HK-2 (cell line): Measurements from ENCODE around the gene SLC12A1.

ENCODE experiments used
- DNase-seq: peaks from one replicate; pipeline ENCODE4 v3.0.0-alpha.2; 2018; ENCODE audit not compliant: unreplicated experiment

SLC12A1 gene

GRCh38 chr15:48242535-48242934 lies 36.4 kb downstream of the SLC12A1 start:
- no peak for DNase-seq

DNA sequence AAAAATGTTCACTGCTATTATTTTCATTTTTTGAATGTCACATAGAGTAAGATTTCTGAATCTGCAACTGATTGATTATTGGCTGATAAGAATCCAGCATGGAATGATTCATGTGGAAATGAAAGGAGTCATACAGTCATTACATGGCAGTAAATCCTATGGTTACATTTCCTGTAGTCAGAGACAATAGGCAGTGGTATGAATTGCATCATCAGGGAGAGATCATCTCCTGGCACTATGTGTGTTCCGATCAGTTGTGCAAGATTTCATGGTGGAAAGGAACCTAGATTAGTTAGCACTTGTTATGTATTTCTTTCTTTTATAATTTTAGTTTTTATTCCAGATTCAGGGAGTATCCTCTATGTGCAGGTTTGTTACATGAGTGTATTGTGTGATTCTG lies 38.8 kb downstream of the SLC12A1 start:
- DNase-seq, result no peak

- DNase-seq, result no peak
These were observed 42.3 kb downstream of the SLC12A1 start for GRCh38 chr15:48248414-48248813.

DNA sequence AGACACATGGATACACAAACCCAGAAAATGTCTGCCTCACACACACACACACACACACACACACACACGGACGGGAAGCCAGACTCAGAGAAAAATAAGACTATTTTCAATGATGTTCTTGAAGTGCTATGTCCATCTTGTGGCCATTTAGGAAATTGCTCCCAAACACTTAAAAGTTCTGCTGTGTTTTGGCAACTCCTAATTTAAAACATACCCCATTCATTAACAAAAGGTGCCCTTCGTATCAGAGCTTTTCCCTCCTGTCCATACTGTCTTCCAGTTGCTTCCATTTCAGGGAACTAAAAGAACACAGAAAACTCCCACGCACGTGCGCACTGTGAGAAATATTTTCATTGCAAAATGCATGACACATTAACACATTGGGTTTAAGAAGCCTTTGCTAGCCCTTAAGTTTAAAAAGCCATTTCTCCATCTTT lies 44.6 kb downstream of the SLC12A1 start:
- peak; percentile 47 for DNase-seq

GRCh38 chr15:48253172-48253571 lies 47.1 kb downstream of the SLC12A1 start:
- DNase-seq, result no peak

- DNase-seq, result no peak
These were observed 59.0 kb downstream of the SLC12A1 start for GRCh38 chr15:48265135-48265534.

DNA sequence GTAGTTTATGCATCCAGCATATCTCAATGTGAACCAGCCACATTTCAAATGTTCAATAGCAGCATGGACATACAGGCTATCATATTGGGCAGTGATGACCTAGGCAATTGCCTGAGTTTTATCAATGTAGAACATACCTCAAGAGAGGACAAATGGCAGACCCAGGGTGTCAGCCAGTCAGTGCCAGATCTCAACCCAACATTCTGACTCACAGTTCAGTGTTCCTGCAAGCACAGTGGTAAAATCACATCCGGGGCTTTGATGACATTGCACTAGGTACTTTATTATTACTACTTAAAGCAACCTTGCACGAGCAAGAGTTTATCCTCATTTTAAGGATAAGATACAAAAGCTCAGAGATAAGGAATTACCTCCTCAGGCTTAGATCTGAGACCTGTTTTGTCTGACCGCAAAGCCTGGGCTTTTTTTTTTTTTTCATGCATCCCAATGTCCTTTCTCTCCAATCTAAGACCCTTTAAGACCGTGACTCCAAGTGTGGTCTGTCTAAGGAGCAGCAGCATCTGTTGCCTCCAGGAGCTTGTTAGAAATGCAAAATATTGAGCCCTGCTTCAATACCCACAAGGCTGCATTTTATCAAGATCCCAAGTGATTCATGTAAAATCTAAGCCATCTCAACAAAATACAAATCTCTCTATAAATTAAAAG lies 60.1 kb downstream of the SLC12A1 start:
- no peak for DNase-seq

GRCh38 chr15:48267766-48268165 lies 61.7 kb downstream of the SLC12A1 start:
- no peak for DNase-seq

- no peak for DNase-seq
These were observed 66.9 kb downstream of the SLC12A1 start for GRCh38 chr15:48273049-48273448.

GRCh38 chr15:48278666-48279065 lies 72.6 kb downstream of the SLC12A1 start:
- DNase-seq, result no peak

DNA sequence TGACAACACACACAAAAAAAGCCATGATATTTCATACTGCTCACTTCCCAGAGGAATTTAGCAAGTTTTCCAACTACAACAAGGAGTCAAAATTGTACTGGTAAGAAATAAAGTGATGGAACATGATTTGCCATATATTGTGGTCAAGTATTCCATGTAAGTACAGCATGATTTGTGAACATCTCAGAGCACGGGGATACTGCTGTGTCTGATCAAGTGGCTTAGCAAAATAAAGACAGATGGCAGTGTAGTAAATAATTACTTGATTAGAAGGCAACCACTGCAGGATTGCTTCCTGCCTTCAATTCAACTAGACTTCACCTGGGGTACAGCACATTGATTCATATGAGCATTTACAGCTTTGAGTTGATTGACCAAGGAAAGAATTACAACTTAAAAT lies 73.5 kb downstream of the SLC12A1 start:
- DNase-seq, result no peak

GRCh38 chr15:48281674-48282073 lies 75.6 kb downstream of the SLC12A1 start:
- no peak for DNase-seq

DNA sequence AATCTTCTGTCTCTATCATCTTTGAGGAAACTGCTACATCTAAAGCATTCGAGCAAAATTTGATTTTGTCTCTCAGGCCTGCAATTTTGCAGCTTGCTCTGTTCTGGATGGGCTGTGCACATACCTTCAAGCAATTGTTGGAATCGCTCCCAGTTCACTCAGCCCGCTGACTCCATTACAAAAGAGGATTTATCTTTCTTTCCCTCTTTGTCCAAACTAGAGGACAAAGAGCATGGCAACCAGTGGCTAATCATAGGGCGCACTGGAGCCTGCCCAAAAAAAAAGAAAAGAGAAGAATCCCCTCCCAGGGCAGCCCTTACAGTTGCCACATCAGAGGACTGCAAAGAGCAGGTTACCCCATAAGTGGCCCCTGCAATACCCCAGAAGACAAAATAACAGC lies 76.1 kb downstream of the SLC12A1 start:
- DNase-seq, result no peak

DNA sequence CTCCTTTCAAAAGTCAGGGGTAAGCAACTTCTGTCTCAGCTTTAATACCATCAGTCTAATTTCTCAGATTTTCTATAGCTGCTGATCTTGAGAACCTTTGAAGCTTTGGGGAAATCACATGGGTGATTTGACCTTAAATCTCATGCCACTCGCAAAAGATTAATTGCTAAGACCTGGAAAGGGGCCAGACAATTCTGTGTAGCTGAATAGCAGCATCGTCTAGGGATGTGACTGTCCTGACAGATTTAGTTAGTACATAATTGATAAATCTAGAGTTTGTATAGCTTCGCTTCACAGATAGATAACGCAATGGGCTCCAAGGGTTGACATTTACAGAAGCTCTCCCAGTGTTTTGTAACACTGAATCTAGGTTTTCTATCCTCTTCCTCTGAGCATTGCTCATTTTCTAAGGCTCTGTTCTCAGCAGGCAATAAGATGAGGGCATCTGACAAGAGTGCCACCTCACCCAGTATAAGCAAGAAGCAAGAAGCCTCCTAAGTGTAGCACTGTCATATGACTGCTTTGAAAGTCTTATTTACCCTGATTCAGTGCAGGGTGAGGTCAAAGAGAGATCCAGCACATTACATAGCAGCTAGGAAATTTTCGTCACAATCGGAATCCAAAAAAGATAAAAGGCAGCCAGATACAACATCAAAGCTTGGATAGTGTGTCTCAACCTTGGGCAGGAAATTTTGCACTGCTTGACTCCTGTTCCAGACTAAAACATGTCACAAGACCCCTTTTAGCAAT lies 77.5 kb downstream of the SLC12A1 start:
- DNase-seq, result no peak

DNA sequence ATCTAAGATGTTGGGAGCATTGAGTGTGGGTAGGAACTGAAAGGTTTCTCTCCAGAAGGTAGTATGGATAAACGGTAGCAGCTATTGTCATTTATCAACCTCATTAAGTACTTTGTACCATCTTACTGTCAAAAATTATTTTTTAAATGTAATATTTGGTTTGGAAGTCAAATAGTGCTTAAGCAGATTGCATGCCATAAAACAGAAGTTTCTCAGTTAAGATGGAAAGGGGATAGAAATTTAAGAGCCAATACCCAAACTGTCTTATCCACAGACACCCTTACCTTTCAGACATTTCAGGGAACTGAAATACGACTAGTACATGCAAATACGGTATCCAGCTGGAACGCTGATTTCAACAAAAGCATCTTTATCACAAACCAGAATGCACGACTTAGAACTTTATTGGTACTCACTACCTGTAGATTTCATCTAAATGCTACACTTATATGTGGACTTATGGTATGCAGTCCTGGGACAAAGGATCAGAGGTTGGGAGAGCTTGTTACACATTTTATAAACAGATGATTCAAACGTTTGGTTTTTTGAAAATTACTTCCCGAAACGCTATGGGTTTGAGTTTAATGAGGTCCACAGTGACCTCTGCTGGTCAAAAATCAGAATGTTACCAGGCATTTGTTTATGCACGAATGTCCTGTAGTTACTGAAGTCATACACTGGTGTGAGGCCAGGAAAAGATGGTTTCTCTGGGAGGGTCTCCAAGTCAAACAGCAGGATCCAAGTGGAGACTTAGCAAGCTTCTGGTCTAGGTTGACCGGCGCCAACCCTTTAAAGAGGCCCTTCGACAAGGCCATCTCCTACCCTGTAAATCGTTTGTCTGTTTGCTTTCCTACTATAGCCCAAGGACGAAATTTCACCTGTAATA lies 79.5 kb downstream of the SLC12A1 start:
- peak; percentile 13 for DNase-seq

GRCh38 chr15:48289628-48290027 lies 83.5 kb downstream of the SLC12A1 start:
- no peak for DNase-seq

DNA sequence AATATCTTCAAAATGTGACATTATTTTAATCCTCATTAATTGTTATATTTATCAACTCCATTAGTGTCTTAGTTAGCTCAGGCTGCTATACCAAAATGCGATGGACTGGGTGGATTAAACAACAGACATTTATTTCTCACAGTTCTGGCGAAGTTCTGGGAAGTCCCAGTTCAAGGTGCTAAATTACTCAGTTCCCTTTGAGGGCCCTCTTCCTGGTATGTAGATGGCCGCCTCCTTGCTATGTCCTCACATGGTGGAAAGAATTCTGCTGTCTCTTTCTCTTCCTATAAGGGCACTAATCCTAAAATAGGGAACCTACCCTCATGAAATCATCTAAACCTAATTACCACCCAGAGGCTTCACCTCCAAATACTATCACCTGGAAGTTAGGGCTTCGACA lies 86.4 kb downstream of the SLC12A1 start:
- no peak for DNase-seq

- no peak for DNase-seq
These were observed 91.6 kb downstream of the SLC12A1 start for GRCh38 chr15:48297668-48298067.

DNA sequence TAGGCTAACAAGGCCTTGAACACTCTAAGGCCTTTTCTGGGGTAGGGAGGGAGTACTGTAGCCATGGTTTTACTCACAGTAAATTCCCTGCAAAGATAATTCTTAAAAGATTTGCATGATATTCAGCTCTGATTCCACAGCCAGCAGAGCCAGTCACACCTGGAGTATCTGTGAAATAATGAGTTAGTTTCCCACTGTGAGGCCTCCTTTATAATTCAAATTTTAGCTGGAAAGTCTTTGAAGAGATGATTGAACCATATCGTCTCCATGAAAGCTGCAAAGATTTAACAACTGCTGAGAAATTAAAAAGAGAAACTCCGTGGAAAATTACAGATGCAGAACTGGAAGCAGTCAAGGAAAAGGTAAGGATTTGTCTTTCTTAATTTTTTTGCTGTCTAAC lies 92.8 kb downstream of the SLC12A1 start:
- no peak for DNase-seq

- DNase-seq, result no peak
These were observed 93.9 kb downstream of the SLC12A1 start for GRCh38 chr15:48300038-48300437.

GRCh38 chr15:48304398-48304797 lies 98.3 kb downstream of the SLC12A1 start:
- no peak for DNase-seq

GRCh38 chr15:48306639-48307038 lies 100.5 kb downstream of the SLC12A1 start:
- no peak for DNase-seq

DNA sequence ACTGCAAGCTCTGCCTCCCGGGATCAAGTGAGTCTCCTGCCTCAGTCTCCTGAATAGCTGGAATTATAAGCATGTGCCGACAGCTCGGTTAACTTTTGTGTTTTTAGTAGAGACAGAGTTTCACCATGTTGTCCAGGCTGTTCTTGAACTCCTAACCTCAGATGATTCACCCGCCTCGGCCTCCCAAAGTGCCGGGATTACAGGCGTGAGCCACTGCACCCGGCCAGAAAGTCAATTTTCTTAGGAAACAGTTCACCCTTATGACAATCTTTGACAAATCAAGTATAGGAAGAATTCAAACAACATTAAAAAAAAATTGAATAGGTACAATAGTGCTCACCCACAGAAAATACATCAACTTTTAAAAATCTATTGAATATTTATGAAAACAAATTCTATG lies 101.5 kb downstream of the SLC12A1 start:
- no peak for DNase-seq
